Endothelial cell (in vitro differentiated cells): ENCODE measurements around the gene ADIPOR2. TPM values are rescaled to one million over a fixed set of nuclear protein-coding genes. Genes with fewer than 3 reads are reported as not detected.

Experiments used
- DNase-seq: peaks from one replicate; pipeline ENCODE4 v3.0.0; 2021; ENCODE audit warnings: low spot score
- H3K27ac Mint-ChIP-seq: one replicate; pipeline ENCODE4 v1.8.0; 2021; ENCODE audit warnings: mixed read lengths, inconsistent platforms; ENCODE audit not compliant: unreplicated experiment
- H3K27me3 Mint-ChIP-seq: one replicate; pipeline ENCODE4 v1.8.0; 2021; ENCODE audit warnings: mild to moderate bottlenecking, moderate library complexity, mixed read lengths, inconsistent platforms; ENCODE audit not compliant: unreplicated experiment
- H3K36me3 Mint-ChIP-seq: one replicate; pipeline ENCODE4 v1.8.0; 2021; ENCODE audit warnings: mild to moderate bottlenecking, low read depth, mixed read lengths, inconsistent platforms; ENCODE audit not compliant: unreplicated experiment
- H3K4me1 Mint-ChIP-seq: one replicate; pipeline ENCODE4 v1.8.0; 2021; ENCODE audit warnings: mild to moderate bottlenecking, mixed read lengths, inconsistent platforms; ENCODE audit not compliant: unreplicated experiment
- H3K4me3 Mint-ChIP-seq: one replicate; pipeline ENCODE4 v1.8.0; 2021; ENCODE audit warnings: mild to moderate bottlenecking, mixed read lengths, inconsistent platforms; ENCODE audit not compliant: unreplicated experiment
- H3K9me3 Mint-ChIP-seq: one replicate; pipeline ENCODE4 v1.8.0; 2021; ENCODE audit warnings: mixed read lengths, inconsistent platforms; ENCODE audit not compliant: unreplicated experiment
- CTCF ChIP-seq: fragments of 200-600 bp; sonication (generic); IDR thresholded peaks from one replicate; pipeline ENCODE4 v1.5.0; 2021; ENCODE audit warnings: antibody characterized with exemption; ENCODE audit not compliant: unreplicated experiment
- microRNA-seq: library from miRNA; unstranded; fragments of <30 nt; microRNA quantifications from one replicate; pipeline ENCODE4, GENCODE V29; 2020; ENCODE audit not compliant: unreplicated experiment
- total RNA-seq: library from RNA; stranded (reverse); fragmentation: NEBNext Ultra II Directional; extraction: Animal tissue kit (Norgen Biotek cat#: 25700); gene quantifications from one replicate; pipeline ENCODE4 v1.2.1, GENCODE V29; 2021; ENCODE audit not compliant: unreplicated experiment

The ADIPOR2 gene
- total RNA-seq, 1 donor from 2014 or later: 41.8 TPM

DNA sequence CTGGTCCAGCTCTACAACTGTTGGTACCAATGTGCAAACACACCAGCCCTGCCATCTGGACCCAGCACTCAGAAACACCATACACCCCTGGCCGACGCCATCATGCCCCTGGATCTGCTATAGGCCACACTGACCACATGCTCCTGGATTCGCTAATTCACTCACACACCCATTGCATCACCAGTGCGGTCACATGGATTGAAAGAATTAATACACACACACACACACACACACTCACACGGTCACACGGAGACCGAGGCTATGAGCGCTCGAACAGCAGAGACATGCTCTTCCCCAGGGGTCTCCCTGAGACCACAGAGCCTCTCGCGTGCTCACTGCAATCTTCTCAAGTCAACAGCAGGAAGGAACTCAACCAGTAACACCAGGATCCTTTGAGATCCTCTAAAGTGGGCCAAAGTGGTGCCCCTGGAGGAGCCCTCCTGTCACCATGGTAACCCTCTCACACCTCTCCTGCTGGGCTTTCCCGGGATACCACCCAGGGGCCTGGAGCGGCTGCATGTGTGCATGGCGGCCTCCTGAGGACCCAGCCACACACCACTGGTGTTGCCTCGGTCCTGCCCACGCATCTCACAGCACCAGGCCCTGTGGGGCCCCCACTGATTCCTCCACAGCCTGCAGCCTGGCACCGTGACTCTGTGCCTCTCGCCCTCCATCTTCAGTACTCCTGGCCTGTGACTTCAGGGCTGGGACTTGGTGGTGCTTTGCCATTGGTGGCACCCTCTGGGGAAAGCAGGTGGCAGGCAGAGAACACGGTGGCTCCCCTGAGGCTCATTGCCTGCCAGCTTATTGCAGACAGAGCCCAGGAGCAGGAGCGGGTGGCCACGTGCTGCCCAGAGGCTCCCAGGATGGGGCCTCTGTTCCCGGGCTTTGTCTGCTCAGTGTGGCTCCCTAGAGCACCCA, 144.6 kb downstream of the ADIPOR2 start:
- no peak for DNase-seq
- peak overlapping the region; percentile 52 for H3K4me3 Mint-ChIP-seq
- no peaks in the 10 kb centered on the region for H3K4me1 Mint-ChIP-seq
- H3K27ac Mint-ChIP-seq: no peak overlapping the region
- no peak for TF ChIP-seq CTCF
- peaks cover 4% of the 10 kb centered on the region for H3K27me3 Mint-ChIP-seq
- no peaks in the 10 kb centered on the region for H3K9me3 Mint-ChIP-seq
- H3K36me3 Mint-ChIP-seq: no peaks in the 10 kb centered on the region

GRCh38 chr12:1836241-1836803, 145.5 kb downstream of the ADIPOR2 start:
- Mint-ChIP-seq H3K27me3 (peaks cover 5% of the 10 kb centered on the region), H3K36me3 (no peaks in the 10 kb centered on the region), H3K9me3 (no peaks in the 10 kb centered on the region), H3K4me1 (no peaks in the 10 kb centered on the region), H3K4me3 (no peak overlapping the region), H3K27ac (no peak overlapping the region)
- no peak for TF ChIP-seq CTCF
- DNase-seq: no peak

- Mint-ChIP-seq H3K36me3 (no peaks in the 10 kb centered on the region), H3K27ac (no peak overlapping the region), H3K4me3 (no peak overlapping the region), H3K9me3 (no peaks in the 10 kb centered on the region), H3K4me1 (no peaks in the 10 kb centered on the region), H3K27me3 (peaks cover 5% of the 10 kb centered on the region)
- DNase-seq: no peak
- TF ChIP-seq CTCF: no peak
Measured at GRCh38 chr12:1836854-1837421, 146.1 kb downstream of the ADIPOR2 start.

- no peak overlapping the region for H3K4me3 Mint-ChIP-seq
- no peak overlapping the region for H3K27ac Mint-ChIP-seq
- H3K4me1 Mint-ChIP-seq: no peaks in the 10 kb centered on the region
- no peaks in the 10 kb centered on the region for H3K9me3 Mint-ChIP-seq
- DNase-seq: no peak
- H3K36me3 Mint-ChIP-seq: no peaks in the 10 kb centered on the region
- peaks cover 5% of the 10 kb centered on the region for H3K27me3 Mint-ChIP-seq
- no peak for TF ChIP-seq CTCF
Measured at GRCh38 chr12:1837541-1838204, 146.8 kb downstream of the ADIPOR2 start.

Small RNA genes lying within 50 kb of the gene (microRNA-seq; reads per million reads assigned to microRNA genes)
- not detected for gene MIR3649

Other genes with a start within 250 kb of the ADIPOR2 start
- 14.7 TPM for gene FBXL14, start 96.5 kb upstream of the ADIPOR2 start, total RNA-seq
- 7.5 TPM for gene WNT5B, start 61.8 kb upstream of the ADIPOR2 start, total RNA-seq
- not detected for gene LRTM2, start 129.5 kb downstream of the ADIPOR2 start, total RNA-seq
- gene CACNA2D4, start 227.6 kb downstream of the ADIPOR2 start, total RNA-seq: 0.28 TPM